SK-N-SH (cell line): ENCODE measurements around the gene DAB2IP. TPM values are rescaled to one million over a fixed set of nuclear protein-coding genes. Genes with fewer than 3 reads are reported as not detected.

ENCODE experiments used
- CTCF ChIA-PET: fragments of 300-600, 350-600 bp; formaldehyde crosslinking; extraction: SDS; loops from one replicate; lab custom pipeline; 2021; lab: Yijun Ruan, JAX
- POLR2A ChIA-PET: fragments of 350-600 bp; sonication (Branson Sonifier 250); formaldehyde crosslinking; extraction: SDS; loops from one replicate; lab custom pipeline; 2020; ENCODE audit warnings: antibody characterized with exemption, inconsistent platforms; lab: Yijun Ruan, JAX
- DNase-seq: peaks from one replicate; pipeline ENCODE4 v3.0.0; 2012
- H2AFZ ChIP-seq: fragments of 200-600 bp; sonication (generic); 2 replicates; pipeline ENCODE4 v1.8.1; 2016; ENCODE audit warnings: antibody characterized with exemption, mild to moderate bottlenecking, low read depth
- H3F3A ChIP-seq: fragments of 200-600 bp; sonication (generic); replicated peaks from 2 replicates; pipeline ENCODE3; 2016; ENCODE audit warnings: antibody characterized with exemption, mild to moderate bottlenecking; ENCODE audit not compliant: insufficient read depth
- H3K27ac ChIP-seq, 2 experiments: fragments of 200-500 bp in 1 of 2; fragments of 200-600 bp in 1 of 2; sonication (Bioruptor generic) in 1 of 2; sonication (generic), shearing (Covaris generic) in 1 of 2; 2 replicates each; pipeline versions ENCODE4 v1.5.1 to v1.6.1; 2014 to 2016; ENCODE audit warnings: low read depth in 2 of 2, inconsistent platforms in 1 of 2, low read length in 1 of 2, mild to moderate bottlenecking in 1 of 2, mixed read lengths in 1 of 2
- H3K27me3 ChIP-seq: fragments of 200-600 bp; sonication (generic), shearing (Covaris generic); 2 replicates; pipeline ENCODE4 v1.6.1; 2016; ENCODE audit warnings: mixed run types; ENCODE audit not compliant: insufficient read depth
- H3K36me3 ChIP-seq, 2 experiments: fragments of 200-500 bp in 1 of 2; fragments of 200-600 bp in 1 of 2; sonication (Bioruptor generic) in 1 of 2; sonication (generic) in 1 of 2; replicated peaks in 1 of 2; 2 replicates each; pipeline versions ENCODE3 to v1.5.1; 2014 to 2016; ENCODE audit warnings: low read length in 1 of 2, mild to moderate bottlenecking in 1 of 2; ENCODE audit not compliant: insufficient read depth in 2 of 2, control insufficient read depth in 1 of 2
- H3K4me1 ChIP-seq, 2 experiments: fragments of 200-500 bp in 1 of 2; fragments of 200-600 bp in 1 of 2; sonication (Bioruptor generic) in 1 of 2; sonication (generic), shearing (Covaris generic) in 1 of 2; 2 replicates each; pipeline versions ENCODE4 v1.5.1 to v1.6.1; 2014 to 2016; ENCODE audit warnings: low read depth in 1 of 2, low read length in 1 of 2, mixed run types in 1 of 2; ENCODE audit not compliant: insufficient read depth in 2 of 2, control insufficient read depth in 1 of 2
- H3K4me2 ChIP-seq: fragments of 200-600 bp; sonication (generic), shearing (Covaris generic); 2 replicates; pipeline ENCODE4 v1.6.1; 2017; ENCODE audit warnings: mixed run types
- H3K4me3 ChIP-seq, 2 experiments: fragments of 200-500 bp in 1 of 2; fragments of 200-600 bp in 1 of 2; sonication (Bioruptor generic) in 1 of 2; sonication (generic), shearing (Covaris generic) in 1 of 2; 2 replicates each; pipeline versions ENCODE4 v1.5.1 to v1.8.1; 2014 to 2016; ENCODE audit warnings: low read depth in 2 of 2, inconsistent platforms in 1 of 2, low read length in 1 of 2, mild to moderate bottlenecking in 1 of 2, mixed read lengths in 1 of 2, moderate library complexity in 1 of 2
- H3K79me2 ChIP-seq: fragments of 200-600 bp; sonication (generic); 2 replicates; pipeline ENCODE4 v1.8.1; 2017; ENCODE audit warnings: mild to moderate bottlenecking; ENCODE audit not compliant: insufficient read depth
- H3K9ac ChIP-seq: fragments of 200-600 bp; sonication (generic); 2 replicates; pipeline ENCODE4 v1.6.1; 2017; ENCODE audit warnings: mixed run types
- H3K9me2 ChIP-seq: fragments of 200-600 bp; sonication (generic); 2 replicates; pipeline ENCODE4 v1.6.1; 2017; ENCODE audit warnings: mixed run types
- H3K9me3 ChIP-seq: fragments of 200-600 bp; sonication (generic); 2 replicates; pipeline ENCODE4 v1.6.1; 2017; ENCODE audit warnings: mixed run types, mild to moderate bottlenecking, moderate library complexity
- H4K20me1 ChIP-seq: fragments of 200-600 bp; sonication (generic); 2 replicates; pipeline ENCODE4 v1.6.1; 2017; ENCODE audit warnings: mild to moderate bottlenecking, mixed run types; ENCODE audit not compliant: insufficient read depth
- CTCF ChIP-seq: fragments of 200-600 bp; sonication (generic); IDR thresholded peaks from 2 replicates; pipeline ENCODE4 v1.6.1; 2017; ENCODE audit warnings: antibody characterized with exemption, mild to moderate bottlenecking, moderate library complexity
- EP300 ChIP-seq, 2 experiments: IDR thresholded peaks; 2 replicates each; pipeline versions ENCODE4 v1.4.0 to v1.6.1; 2012; ENCODE audit warnings: borderline replicate concordance in 1 of 2, low read depth in 1 of 2, low read length in 1 of 2
- EZH2phosphoT487 ChIP-seq: fragments of 200-600 bp; sonication (generic); IDR thresholded peaks from 2 replicates; pipeline ENCODE4 v1.6.1; 2017; ENCODE audit warnings: low read depth, mixed run types, mild to moderate bottlenecking, antibody characterized with exemption, moderate library complexity, borderline replicate concordance
- FOSL2 ChIP-seq: IDR thresholded peaks from 2 replicates; pipeline ENCODE4 v1.4.0; 2012; ENCODE audit warnings: low read depth, mild to moderate bottlenecking, moderate library complexity, borderline replicate concordance
- FOXJ3 ChIP-seq: sonication (generic); formaldehyde crosslinking; IDR thresholded peaks from 2 replicates; pipeline ENCODE4 v1.5.1; 2020; ENCODE audit warnings: mild to moderate bottlenecking, missing genetic modification reagents
- IRF3 ChIP-seq: fragments of 150-350 bp; IDR thresholded peaks from 2 replicates; pipeline ENCODE4 v1.6.1; 2016; ENCODE audit warnings: mild to moderate bottlenecking, low read depth, low read length
- JUND ChIP-seq: IDR thresholded peaks from 2 replicates; pipeline ENCODE4 v1.4.0; 2012
- MEF2A ChIP-seq: IDR thresholded peaks from 2 replicates; pipeline ENCODE4 v1.4.0; 2012; ENCODE audit warnings: low read depth, borderline replicate concordance
- POLR2AphosphoS5 ChIP-seq: IDR thresholded peaks from 2 replicates; pipeline ENCODE4 v1.6.1; 2012; ENCODE audit warnings: low read depth, low read length
- RAD21 ChIP-seq: IDR thresholded peaks from 2 replicates; pipeline ENCODE4 v1.6.1; 2012; ENCODE audit warnings: mild to moderate bottlenecking, low read length
- RFX5 ChIP-seq: IDR thresholded peaks from 2 replicates; pipeline ENCODE4 v1.6.1; 2012; ENCODE audit warnings: mild to moderate bottlenecking, improper control_type of control experiment, low read length
- TCF12 ChIP-seq: IDR thresholded peaks from 2 replicates; pipeline ENCODE4 v1.4.0; 2012
- USF1 ChIP-seq: IDR thresholded peaks from 2 replicates; pipeline ENCODE4 v1.4.0; 2012; ENCODE audit warnings: low read depth, borderline replicate concordance
- whole genome bisulfite sequencing: methylation state at CpG from one replicate; pipeline ENCODE4 v1.1.6; 2017; ENCODE audit warnings: low lambda C conversion rate; 5-methylcytosine and 5-hydroxymethylcytosine counted together
- polyA plus RNA-seq, 3 experiments: library from polyadenylated mRNA; depleted of rRNA; stranded (reverse); fragments of >200 nt; gene quantifications; 2 replicates each; pipeline ENCODE4 v1.2.3, GENCODE V29; 2012

The DAB2IP gene
- polyA plus RNA-seq, 1 of the 3 experiments (the other 2 are of a cell fraction) = 21.4 TPM

- no peak overlapping the region for H2AFZ ChIP-seq
- H3K4me3 ChIP-seq = no peak overlapping the region
- WGBS = 95% methylated on average over 8 of the region's 8 CpGs
- DNase-seq = no peak
- ChIA-PET CTCF (interaction anchor here (0.9 to 18.2 kb wide), 8 partner anchors 9 to 223 kb away, joined by 3 to 194 read pairs (median 9); no protein-coding TSS in a partner anchor), POLR2A (interaction anchor here (1.1 kb wide), 1 partner anchor 18 kb away, joined by 3 read pairs; no protein-coding TSS in a partner anchor)
- H3K27me3 ChIP-seq = no peaks in the 10 kb centered on the region
- TF ChIP-seq TCF12 (no peak), FOSL2 (no peak), EP300 (IDR thresholded peaks at IDR 0.05; ENCODE audit: borderline replicate concordance in 1 of 2, low read depth in 1 of 2, low read length in 1 of 2) (no peak), RFX5 (no peak), IRF3 (no peak), JUND (no peak), POLR2AphosphoS5 (no peak), CTCF (no peak), MEF2A (no peak), FOXJ3 (CRISPR knock-in tag) (no peak), RAD21 (no peak), EZH2phosphoT487 (no peak), USF1 (no peak)
- no peak overlapping the region for H3K9ac ChIP-seq
- H3K9me3 ChIP-seq = no peaks in the 10 kb centered on the region
- no peaks in the 10 kb centered on the region for H3K9me2 ChIP-seq
- no peak overlapping the region for H3K4me2 ChIP-seq
- H3F3A ChIP-seq = peaks cover 4% of the 10 kb centered on the region
- H3K79me2 ChIP-seq = no peaks in the 10 kb centered on the region
- H3K4me1 ChIP-seq = peaks cover 8 to 52% of the 10 kb centered on the region in 2 experiments; a peak in 3 of 4 replicates
- no peaks in the 10 kb centered on the region for H3K36me3 ChIP-seq
- 0 out of 2 replicates have a peak, but pooled peaks cover 3% of the 10 kb centered on the region for H4K20me1 ChIP-seq
- peak overlapping the region in 1 of 2 experiments; percentile 54; a peak in 3 of 4 replicates for H3K27ac ChIP-seq
Observed at GRCh38 chr9:121638399-121638798, 13.0 kb upstream of the DAB2IP start.
